SK-N-SH (cell line): ENCODE results near the gene HSP90AA1. TPM values are rescaled to one million over a fixed set of nuclear protein-coding genes. Genes with fewer than 3 reads are reported as not detected.

Source experiments
- CTCF ChIA-PET: fragments of 300-600, 350-600 bp; formaldehyde crosslinking; extraction: SDS; loops from one replicate; lab custom pipeline; 2021; lab: Yijun Ruan, JAX
- POLR2A ChIA-PET: fragments of 350-600 bp; sonication (Branson Sonifier 250); formaldehyde crosslinking; extraction: SDS; loops from one replicate; lab custom pipeline; 2020; ENCODE audit warnings: antibody characterized with exemption, inconsistent platforms; lab: Yijun Ruan, JAX
- DNase-seq: peaks from one replicate; pipeline ENCODE4 v3.0.0; 2012
- H2AFZ ChIP-seq: fragments of 200-600 bp; sonication (generic); 2 replicates; pipeline ENCODE4 v1.8.1; 2016; ENCODE audit warnings: antibody characterized with exemption, mild to moderate bottlenecking, low read depth
- H3F3A ChIP-seq: fragments of 200-600 bp; sonication (generic); replicated peaks from 2 replicates; pipeline ENCODE3; 2016; ENCODE audit warnings: antibody characterized with exemption, mild to moderate bottlenecking; ENCODE audit not compliant: insufficient read depth
- H3K27ac ChIP-seq, 2 experiments: fragments of 200-500 bp in 1 of 2; fragments of 200-600 bp in 1 of 2; sonication (Bioruptor generic) in 1 of 2; sonication (generic), shearing (Covaris generic) in 1 of 2; 2 replicates each; pipeline versions ENCODE4 v1.5.1 to v1.6.1; 2014 to 2016; ENCODE audit warnings: low read depth in 2 of 2, inconsistent platforms in 1 of 2, low read length in 1 of 2, mild to moderate bottlenecking in 1 of 2, mixed read lengths in 1 of 2
- H3K27me3 ChIP-seq: fragments of 200-600 bp; sonication (generic), shearing (Covaris generic); 2 replicates; pipeline ENCODE4 v1.6.1; 2016; ENCODE audit warnings: mixed run types; ENCODE audit not compliant: insufficient read depth
- H3K36me3 ChIP-seq, 2 experiments: fragments of 200-500 bp in 1 of 2; fragments of 200-600 bp in 1 of 2; sonication (Bioruptor generic) in 1 of 2; sonication (generic) in 1 of 2; replicated peaks in 1 of 2; 2 replicates each; pipeline versions ENCODE3 to v1.5.1; 2014 to 2016; ENCODE audit warnings: low read length in 1 of 2, mild to moderate bottlenecking in 1 of 2; ENCODE audit not compliant: insufficient read depth in 2 of 2, control insufficient read depth in 1 of 2
- H3K4me1 ChIP-seq, 2 experiments: fragments of 200-500 bp in 1 of 2; fragments of 200-600 bp in 1 of 2; sonication (Bioruptor generic) in 1 of 2; sonication (generic), shearing (Covaris generic) in 1 of 2; 2 replicates each; pipeline versions ENCODE4 v1.5.1 to v1.6.1; 2014 to 2016; ENCODE audit warnings: low read depth in 1 of 2, low read length in 1 of 2, mixed run types in 1 of 2; ENCODE audit not compliant: insufficient read depth in 2 of 2, control insufficient read depth in 1 of 2
- H3K4me2 ChIP-seq: fragments of 200-600 bp; sonication (generic), shearing (Covaris generic); 2 replicates; pipeline ENCODE4 v1.6.1; 2017; ENCODE audit warnings: mixed run types
- H3K4me3 ChIP-seq, 2 experiments: fragments of 200-500 bp in 1 of 2; fragments of 200-600 bp in 1 of 2; sonication (Bioruptor generic) in 1 of 2; sonication (generic), shearing (Covaris generic) in 1 of 2; 2 replicates each; pipeline versions ENCODE4 v1.5.1 to v1.8.1; 2014 to 2016; ENCODE audit warnings: low read depth in 2 of 2, inconsistent platforms in 1 of 2, low read length in 1 of 2, mild to moderate bottlenecking in 1 of 2, mixed read lengths in 1 of 2, moderate library complexity in 1 of 2
- H3K79me2 ChIP-seq: fragments of 200-600 bp; sonication (generic); 2 replicates; pipeline ENCODE4 v1.8.1; 2017; ENCODE audit warnings: mild to moderate bottlenecking; ENCODE audit not compliant: insufficient read depth
- H3K9ac ChIP-seq: fragments of 200-600 bp; sonication (generic); 2 replicates; pipeline ENCODE4 v1.6.1; 2017; ENCODE audit warnings: mixed run types
- H3K9me2 ChIP-seq: fragments of 200-600 bp; sonication (generic); 2 replicates; pipeline ENCODE4 v1.6.1; 2017; ENCODE audit warnings: mixed run types
- H3K9me3 ChIP-seq: fragments of 200-600 bp; sonication (generic); 2 replicates; pipeline ENCODE4 v1.6.1; 2017; ENCODE audit warnings: mixed run types, mild to moderate bottlenecking, moderate library complexity
- H4K20me1 ChIP-seq: fragments of 200-600 bp; sonication (generic); 2 replicates; pipeline ENCODE4 v1.6.1; 2017; ENCODE audit warnings: mild to moderate bottlenecking, mixed run types; ENCODE audit not compliant: insufficient read depth
- CTCF ChIP-seq: fragments of 200-600 bp; sonication (generic); IDR thresholded peaks from 2 replicates; pipeline ENCODE4 v1.6.1; 2017; ENCODE audit warnings: antibody characterized with exemption, mild to moderate bottlenecking, moderate library complexity
- EP300 ChIP-seq, 2 experiments: IDR thresholded peaks; 2 replicates each; pipeline versions ENCODE4 v1.4.0 to v1.6.1; 2012; ENCODE audit warnings: borderline replicate concordance in 1 of 2, low read depth in 1 of 2, low read length in 1 of 2
- EZH2phosphoT487 ChIP-seq: fragments of 200-600 bp; sonication (generic); IDR thresholded peaks from 2 replicates; pipeline ENCODE4 v1.6.1; 2017; ENCODE audit warnings: low read depth, mixed run types, mild to moderate bottlenecking, antibody characterized with exemption, moderate library complexity, borderline replicate concordance
- FOSL2 ChIP-seq: IDR thresholded peaks from 2 replicates; pipeline ENCODE4 v1.4.0; 2012; ENCODE audit warnings: low read depth, mild to moderate bottlenecking, moderate library complexity, borderline replicate concordance
- FOXJ3 ChIP-seq: sonication (generic); formaldehyde crosslinking; IDR thresholded peaks from 2 replicates; pipeline ENCODE4 v1.5.1; 2020; ENCODE audit warnings: mild to moderate bottlenecking, missing genetic modification reagents
- FOXM1 ChIP-seq: IDR thresholded peaks from 2 replicates; pipeline ENCODE4 v1.4.0; 2012; ENCODE audit warnings: low read depth, mild to moderate bottlenecking
- GABPA ChIP-seq: IDR thresholded peaks from 2 replicates; pipeline ENCODE4 v1.4.0; 2012; ENCODE audit warnings: low read depth, mild to moderate bottlenecking
- IRF3 ChIP-seq: fragments of 150-350 bp; IDR thresholded peaks from 2 replicates; pipeline ENCODE4 v1.6.1; 2016; ENCODE audit warnings: mild to moderate bottlenecking, low read depth, low read length
- MAX ChIP-seq: IDR thresholded peaks from 2 replicates; pipeline ENCODE4 v1.4.0; 2012; ENCODE audit warnings: low read depth
- MEF2A ChIP-seq: IDR thresholded peaks from 2 replicates; pipeline ENCODE4 v1.4.0; 2012; ENCODE audit warnings: low read depth, borderline replicate concordance
- NFIC ChIP-seq: IDR thresholded peaks from 2 replicates; pipeline ENCODE4 v1.4.0; 2012; ENCODE audit warnings: borderline replicate concordance
- NRF1 ChIP-seq: IDR thresholded peaks from 2 replicates; pipeline ENCODE4 v1.6.1; 2012; ENCODE audit warnings: low read depth, mild to moderate bottlenecking, low read length
- PBX3 ChIP-seq: IDR thresholded peaks from 2 replicates; pipeline ENCODE4; 2012
- POLR2AphosphoS5 ChIP-seq: IDR thresholded peaks from 2 replicates; pipeline ENCODE4 v1.6.1; 2012; ENCODE audit warnings: low read depth, low read length
- RAD21 ChIP-seq: IDR thresholded peaks from 2 replicates; pipeline ENCODE4 v1.6.1; 2012; ENCODE audit warnings: mild to moderate bottlenecking, low read length
- RFX5 ChIP-seq: IDR thresholded peaks from 2 replicates; pipeline ENCODE4 v1.6.1; 2012; ENCODE audit warnings: mild to moderate bottlenecking, improper control_type of control experiment, low read length
- SMC3 ChIP-seq: IDR thresholded peaks from 2 replicates; pipeline ENCODE4 v1.6.1; 2012; ENCODE audit warnings: low read depth, low read length, improper control_type of control experiment
- TCF12 ChIP-seq: IDR thresholded peaks from 2 replicates; pipeline ENCODE4 v1.4.0; 2012
- USF1 ChIP-seq: IDR thresholded peaks from 2 replicates; pipeline ENCODE4 v1.4.0; 2012; ENCODE audit warnings: low read depth, borderline replicate concordance
- ZBTB33 ChIP-seq: IDR thresholded peaks from 2 replicates; pipeline ENCODE4 v1.4.0; 2012; ENCODE audit warnings: low read depth, borderline replicate concordance
- WGBS: methylation state at CpG from one replicate; pipeline ENCODE4 v1.1.6; 2017; ENCODE audit warnings: low lambda C conversion rate; 5-methylcytosine and 5-hydroxymethylcytosine counted together
- polyA plus RNA-seq, 3 experiments: library from polyadenylated mRNA; depleted of rRNA; stranded (reverse); fragments of >200 nt; gene quantifications; 2 replicates each; pipeline ENCODE4 v1.2.3, GENCODE V29; 2012

HSP90AA1 gene
- polyA plus RNA-seq, 1 of the 3 experiments (the other 2 are of a cell fraction) = 269 TPM

DNA sequence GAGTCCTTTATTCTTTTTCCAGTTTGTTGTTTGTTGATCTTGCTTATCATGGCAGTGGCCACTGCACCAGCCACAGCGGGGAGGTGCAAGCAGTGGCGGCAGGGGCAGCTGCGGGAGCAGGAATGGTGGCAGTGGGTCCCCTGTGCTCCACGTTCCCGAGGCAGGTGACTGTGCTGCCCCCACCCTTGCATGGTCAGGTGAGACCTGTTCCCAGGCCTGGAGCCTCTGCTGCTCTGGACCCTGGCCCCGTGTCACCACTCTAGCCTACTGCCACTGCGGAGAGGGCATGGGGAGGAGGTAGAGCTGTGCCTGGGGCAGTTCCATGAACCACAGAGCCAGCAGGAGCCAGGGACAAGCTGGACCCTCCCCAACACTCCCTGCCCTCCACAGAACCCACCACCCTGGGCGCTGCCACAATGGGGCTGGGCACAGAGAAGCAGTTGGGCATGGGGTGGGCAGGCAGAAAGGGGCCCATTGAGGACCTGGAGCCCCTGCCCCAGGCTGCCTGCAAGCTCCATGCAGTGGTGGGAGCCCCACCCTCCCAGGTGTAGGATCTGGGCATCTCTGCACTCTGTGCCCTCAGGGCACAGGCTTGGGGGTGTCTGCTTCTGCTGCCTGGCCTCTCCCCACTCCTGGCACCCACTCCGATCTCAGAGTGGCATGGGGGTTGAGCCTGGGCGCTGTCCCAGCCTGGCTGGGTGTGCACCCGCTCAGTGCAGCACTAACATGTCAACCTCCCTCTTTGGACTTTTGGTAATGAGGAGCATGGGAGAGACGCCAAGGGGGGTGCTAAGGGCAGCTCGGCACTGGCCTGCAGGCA lies 29.7 kb upstream of the HSP90AA1 start:
- CTCF ChIA-PET = no interaction called here

More for the DNA sequence above, 29.7 kb upstream of the HSP90AA1 start:
- Histone ChIP-seq H3K27me3 (no peaks in the 10 kb centered on the region), H3F3A (peaks cover 3% of the 10 kb centered on the region), H3K4me1 (no peaks in the 10 kb centered on the region), H3K9ac (no peak overlapping the region), H4K20me1 (no peaks in the 10 kb centered on the region), H3K27ac (no peak overlapping the region), H3K36me3 (no peaks in the 10 kb centered on the region), H3K9me3 (no peaks in the 10 kb centered on the region), H3K4me3 (no peak overlapping the region), H2AFZ (no peak overlapping the region), H3K9me2 (no peaks in the 10 kb centered on the region), H3K4me2 (no peak overlapping the region), H3K79me2 (no peaks in the 10 kb centered on the region)
- WGBS = 92% methylated on average over 9 of the region's 13 CpGs
- DNase-seq = no peak
- no peak for TF ChIP-seq PBX3
- TF ChIP-seq SMC3 = no peak
- no peak for TF ChIP-seq USF1
- no peak for TF ChIP-seq POLR2AphosphoS5
- no peak for TF ChIP-seq FOSL2
- TF ChIP-seq TCF12 = no peak
- no peak for TF ChIP-seq EP300 (IDR thresholded peaks at IDR 0.05; ENCODE audit: borderline replicate concordance in 1 of 2, low read depth in 1 of 2, low read length in 1 of 2)
- no peak for TF ChIP-seq NRF1
- no peak for TF ChIP-seq FOXJ3 (CRISPR knock-in tag)
- TF ChIP-seq EZH2phosphoT487 = no peak
- no peak for TF ChIP-seq FOXM1
- no peak for TF ChIP-seq GABPA
- no peak for TF ChIP-seq CTCF
- TF ChIP-seq RAD21 = no peak
- TF ChIP-seq IRF3 = no peak
- TF ChIP-seq ZBTB33 = no peak
- no peak for TF ChIP-seq RFX5
- TF ChIP-seq NFIC = no peak
- no peak for TF ChIP-seq MAX
- TF ChIP-seq MEF2A = no peak
- POLR2A ChIA-PET = no interaction called here
